ENCODE results near the gene PACSIN2. TPM values are rescaled to one million over a fixed set of nuclear protein-coding genes. Genes with fewer than 3 reads are reported as not detected.

PACSIN2 gene
- total RNA-seq, 1 donor from 2014 or later = 49.8 TPM

GRCh38 chr22:42978453-42979103 lies 36.4 kb downstream of the PACSIN2 start:
- no peak for TF ChIP-seq CTCF (IDR thresholded peaks at IDR 0.05; ENCODE audit: insufficient read depth, low read length, severe bottlenecking)
- H3K36me3 ChIP-seq (ENCODE audit: control insufficient read depth, insufficient read depth, low read length) = no peaks in the 10 kb centered on the region
- DNase-seq (ENCODE audit: low read depth) (peak; percentile 94), FAIRE-seq (peak; percentile 28)
- H3K27me3 ChIP-seq (ENCODE audit: control insufficient read depth, insufficient read depth, low read length) = no peaks in the 10 kb centered on the region
- H3K4me3 ChIP-seq (ENCODE audit: low read depth, low read length) = no peak overlapping the region

- FAIRE-seq (no peak), DNase-seq (ENCODE audit: low read depth) (no peak)
- Histone ChIP-seq H3K27me3 (ENCODE audit: control insufficient read depth, insufficient read depth, low read length) (no peaks in the 10 kb centered on the region), H3K4me3 (ENCODE audit: low read depth, low read length) (no peak overlapping the region), H3K36me3 (ENCODE audit: control insufficient read depth, insufficient read depth, low read length) (no peaks in the 10 kb centered on the region)
- no peak for TF ChIP-seq CTCF (IDR thresholded peaks at IDR 0.05; ENCODE audit: insufficient read depth, low read length, severe bottlenecking)
These were observed 37.4 kb downstream of the PACSIN2 start for GRCh38 chr22:42977569-42977968.

GRCh38 chr22:42976217-42976933 lies 38.6 kb downstream of the PACSIN2 start:
- Histone ChIP-seq H3K36me3 (ENCODE audit: control insufficient read depth, insufficient read depth, low read length) (no peaks in the 10 kb centered on the region), H3K27me3 (ENCODE audit: control insufficient read depth, insufficient read depth, low read length) (no peaks in the 10 kb centered on the region), H3K4me3 (ENCODE audit: low read depth, low read length) (no peak overlapping the region)
- no peak for DNase-seq (ENCODE audit: low read depth)
- FAIRE-seq = no peak
- no peak for TF ChIP-seq CTCF (IDR thresholded peaks at IDR 0.05; ENCODE audit: insufficient read depth, low read length, severe bottlenecking)

- H3K36me3 ChIP-seq (ENCODE audit: control insufficient read depth, insufficient read depth, low read length) = no peaks in the 10 kb centered on the region
- H3K4me3 ChIP-seq (ENCODE audit: low read depth, low read length) = no peak overlapping the region
- no peak for FAIRE-seq
- DNase-seq (ENCODE audit: low read depth) = no peak
- no peaks in the 10 kb centered on the region for H3K27me3 ChIP-seq (ENCODE audit: control insufficient read depth, insufficient read depth, low read length)
- TF ChIP-seq CTCF (IDR thresholded peaks at IDR 0.05; ENCODE audit: insufficient read depth, low read length, severe bottlenecking) = no peak
These were observed 40.7 kb downstream of the PACSIN2 start for GRCh38 chr22:42974223-42974622.

- FAIRE-seq (no peak), DNase-seq (ENCODE audit: low read depth) (no peak)
- Histone ChIP-seq H3K27me3 (ENCODE audit: control insufficient read depth, insufficient read depth, low read length) (no peaks in the 10 kb centered on the region), H3K36me3 (ENCODE audit: control insufficient read depth, insufficient read depth, low read length) (no peaks in the 10 kb centered on the region), H3K4me3 (ENCODE audit: low read depth, low read length) (no peak overlapping the region)
- no peak for TF ChIP-seq CTCF (IDR thresholded peaks at IDR 0.05; ENCODE audit: insufficient read depth, low read length, severe bottlenecking)
These were observed 41.4 kb downstream of the PACSIN2 start for GRCh38 chr22:42973536-42973881.

Data from bronchial epithelial cell (primary cell).